ENCODE measurements around the gene UST. TPM values are rescaled to one million over a fixed set of nuclear protein-coding genes. Genes with fewer than 3 reads are reported as not detected.

Gene UST
- total and polyA plus RNA-seq, 2 experiments from 2014 or later, result 2.9 to 4.0 TPM

DNA sequence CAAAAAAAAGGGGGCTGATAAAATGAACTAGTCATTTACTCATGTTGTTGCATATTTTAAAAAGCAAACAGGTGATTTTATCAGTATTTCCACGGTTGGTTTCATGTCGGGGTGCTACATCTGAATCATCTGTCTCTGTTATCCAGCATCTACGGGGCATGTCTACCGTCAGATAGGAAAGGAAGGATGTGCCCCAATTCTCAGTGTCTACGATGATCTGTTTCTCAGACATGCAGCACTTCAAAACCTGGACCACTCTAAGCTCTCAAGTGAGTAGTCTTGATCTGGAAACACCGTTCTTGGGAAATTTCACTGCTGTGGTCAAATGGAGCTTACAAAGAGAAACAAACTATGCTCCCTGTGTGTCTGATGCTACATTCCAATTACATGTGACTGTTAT lies 330.4 kb downstream of the UST start:
- Histone ChIP-seq H3K4me3 (no peak overlapping the region), H3K27me3 (no peaks in the 10 kb centered on the region), H3K4me1 (ENCODE audit: low read depth) (peaks cover 7% of the 10 kb centered on the region), H3K27ac (no peak overlapping the region), H3K36me3 (no peaks in the 10 kb centered on the region), H3K9me3 (ENCODE audit: low read depth) (no peaks in the 10 kb centered on the region)
- no peak for DNase-seq (ENCODE audit: low read depth in 1 of 2, low spot score in 1 of 2)
- no peak for TF ChIP-seq CTCF (IDR thresholded peaks at IDR 0.05; ENCODE audit: low read depth, low read length)

- no peak for TF ChIP-seq CTCF (IDR thresholded peaks at IDR 0.05; ENCODE audit: low read depth, low read length)
- peaks cover 7% of the 10 kb centered on the region for H3K4me1 ChIP-seq (ENCODE audit: low read depth)
- no peak for DNase-seq (ENCODE audit: low read depth in 1 of 2, low spot score in 1 of 2)
- H3K9me3 ChIP-seq (ENCODE audit: low read depth), result no peaks in the 10 kb centered on the region
- H3K36me3 ChIP-seq, result no peaks in the 10 kb centered on the region
- no peaks in the 10 kb centered on the region for H3K27me3 ChIP-seq
- H3K27ac ChIP-seq, result no peak overlapping the region
- H3K4me3 ChIP-seq, result no peak overlapping the region
Measured at GRCh38 chr6:149078211-149078782, 331.5 kb downstream of the UST start.

DNA sequence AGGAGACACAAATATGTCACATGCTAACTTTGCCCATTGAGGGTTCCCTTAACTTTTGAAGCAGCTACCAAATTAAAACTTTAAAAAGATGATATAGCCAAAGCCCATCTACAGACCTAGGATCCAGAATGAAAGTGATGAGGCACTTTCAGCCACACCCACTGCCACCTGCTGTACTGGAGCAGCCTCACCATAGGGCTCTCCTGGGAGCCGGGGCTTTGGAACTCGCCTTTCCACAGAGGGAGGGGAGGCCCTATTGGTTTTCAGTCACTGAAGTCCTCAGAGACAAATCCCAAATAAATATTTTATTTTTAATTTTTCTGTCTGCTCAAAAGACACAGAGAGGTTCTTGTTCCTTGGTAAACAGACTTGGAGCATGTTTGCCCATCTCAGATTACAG lies 332.6 kb downstream of the UST start:
- no peak overlapping the region for H3K4me3 ChIP-seq
- DNase-seq (ENCODE audit: low read depth in 1 of 2, low spot score in 1 of 2), result no peak
- H3K36me3 ChIP-seq, result no peaks in the 10 kb centered on the region
- H3K4me1 ChIP-seq (ENCODE audit: low read depth), result peaks cover 12% of the 10 kb centered on the region
- peak overlapping the region; percentile 44 for H3K27ac ChIP-seq
- no peak for TF ChIP-seq CTCF (IDR thresholded peaks at IDR 0.05; ENCODE audit: low read depth, low read length)
- no peaks in the 10 kb centered on the region for H3K9me3 ChIP-seq (ENCODE audit: low read depth)
- no peaks in the 10 kb centered on the region for H3K27me3 ChIP-seq

DNA sequence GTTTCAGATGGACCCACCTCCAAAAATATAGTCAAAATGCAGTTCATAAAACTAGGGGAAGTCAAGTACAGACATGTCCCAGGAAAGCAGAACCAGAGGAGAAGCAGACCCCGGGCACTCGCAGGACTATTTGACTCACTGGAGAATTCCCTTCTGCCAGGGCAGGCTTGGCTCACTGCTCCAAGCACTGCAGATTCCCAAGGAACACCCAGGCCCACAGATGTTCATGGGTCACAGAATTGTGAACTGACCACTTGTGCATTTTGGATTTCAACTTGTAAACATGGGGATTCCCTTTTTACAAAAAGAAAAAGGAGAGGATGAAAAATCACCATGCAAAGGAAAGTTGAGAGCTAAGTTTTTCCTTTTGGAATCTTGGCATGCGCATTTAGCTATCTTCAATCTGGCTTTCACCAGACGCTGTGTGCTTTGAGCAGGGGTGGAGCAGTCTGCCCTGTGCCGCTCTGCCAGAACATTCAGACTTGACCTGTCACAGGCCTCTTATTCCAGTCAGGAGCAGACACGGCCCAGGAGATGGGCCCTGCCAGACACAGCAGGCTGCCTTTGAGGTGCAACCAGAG lies 333.2 kb downstream of the UST start:
- DNase-seq (ENCODE audit: low read depth in 1 of 2, low spot score in 1 of 2), result peak; percentile 51 to 61
- H3K36me3 ChIP-seq, result no peaks in the 10 kb centered on the region
- peak overlapping the region; percentile 44 for H3K27ac ChIP-seq
- TF ChIP-seq CTCF (IDR thresholded peaks at IDR 0.05; ENCODE audit: low read depth, low read length), result no peak
- H3K4me1 ChIP-seq (ENCODE audit: low read depth), result peaks cover 13% of the 10 kb centered on the region
- no peaks in the 10 kb centered on the region for H3K27me3 ChIP-seq
- H3K9me3 ChIP-seq (ENCODE audit: low read depth), result no peaks in the 10 kb centered on the region
- H3K4me3 ChIP-seq, result no peak overlapping the region

DNA sequence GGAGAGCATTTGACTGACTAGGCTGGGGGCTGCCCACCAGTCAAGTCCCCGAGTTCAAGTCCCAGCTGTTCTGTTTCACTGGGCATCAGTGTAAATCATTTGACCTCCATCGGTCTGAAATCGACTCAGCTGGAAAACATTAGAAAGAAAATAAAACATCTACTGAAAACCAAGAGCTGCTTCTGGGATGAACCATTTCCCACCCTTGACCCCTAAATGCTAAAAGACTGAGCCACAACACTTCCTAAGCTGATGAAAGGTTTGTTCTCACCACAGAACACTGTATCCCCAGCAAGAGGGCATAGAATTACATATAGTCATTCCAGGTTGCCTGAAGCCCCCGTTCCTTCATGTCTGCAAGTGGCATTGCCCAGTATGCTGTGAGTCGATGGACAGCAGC lies 333.7 kb downstream of the UST start:
- Histone ChIP-seq H3K27me3 (no peaks in the 10 kb centered on the region), H3K4me3 (no peak overlapping the region), H3K9me3 (ENCODE audit: low read depth) (no peaks in the 10 kb centered on the region), H3K36me3 (no peaks in the 10 kb centered on the region), H3K4me1 (ENCODE audit: low read depth) (peaks cover 13% of the 10 kb centered on the region), H3K27ac (peak overlapping the region; percentile 44)
- no peak for DNase-seq (ENCODE audit: low read depth in 1 of 2, low spot score in 1 of 2)
- TF ChIP-seq CTCF (IDR thresholded peaks at IDR 0.05; ENCODE audit: low read depth, low read length), result no peak

Data from cardiac muscle cell (in vitro differentiated cells and primary cell).